HepG2 (cell line): ENCODE measurements around the gene DENND2A. TPM values are rescaled to one million over a fixed set of nuclear protein-coding genes. Genes with fewer than 3 reads are reported as not detected.

Experiments used
- ARHGAP35 ChIP-seq: sonication (generic); formaldehyde crosslinking; IDR thresholded peaks from 2 replicates; pipeline ENCODE4 v1.9.0; 2022; ENCODE audit warnings: mild to moderate bottlenecking, inconsistent platforms, moderate library complexity, missing genetic modification reagents, borderline replicate concordance
- ARID2 ChIP-seq: sonication (generic); formaldehyde crosslinking; IDR thresholded peaks from 2 replicates; pipeline ENCODE4 v1.8.1; 2022; ENCODE audit warnings: mild to moderate bottlenecking, missing genetic modification reagents, borderline replicate concordance
- CREB1 ChIP-seq, 2 experiments: fragments of 450-650 bp in 1 of 2; IDR thresholded peaks; 2 replicates each; pipeline ENCODE4 v1.6.1; 2016 to 2017; ENCODE audit warnings: control low read depth in 1 of 2, mild to moderate bottlenecking in 1 of 2, missing compliant biosample characterization in 1 of 2, missing genetic modification characterization in 1 of 2
- JDP2 ChIP-seq: sonication (generic); formaldehyde crosslinking; IDR thresholded peaks from 2 replicates; pipeline ENCODE4 v1.8.1; 2022; ENCODE audit warnings: missing genetic modification reagents, borderline replicate concordance
- KIAA2018 ChIP-seq: sonication (generic); formaldehyde crosslinking; IDR thresholded peaks from 2 replicates; pipeline ENCODE4 v1.5.0; 2020; ENCODE audit warnings: mild to moderate bottlenecking, missing genetic modification reagents, borderline replicate concordance
- MAF1 ChIP-seq: sonication (generic); formaldehyde crosslinking; IDR thresholded peaks from 2 replicates; pipeline ENCODE4 v1.5.0; 2020; ENCODE audit warnings: missing genetic modification reagents, borderline replicate concordance
- ZNF12 ChIP-seq: sonication (generic); formaldehyde crosslinking; IDR thresholded peaks from 2 replicates; pipeline ENCODE4 v1.5.0; 2020; ENCODE audit warnings: missing genetic modification reagents
- ZNF549 ChIP-seq: sonication (generic); formaldehyde crosslinking; IDR thresholded peaks from 2 replicates; pipeline ENCODE4 v1.5.0; 2020; ENCODE audit warnings: missing genetic modification reagents
- ZNF577 ChIP-seq: sonication (generic); formaldehyde crosslinking; IDR thresholded peaks from 2 replicates; pipeline ENCODE4 v1.4.0; 2020; ENCODE audit warnings: mild to moderate bottlenecking, low read depth, missing genetic modification reagents, borderline replicate concordance
- polyA plus RNA-seq, 8 experiments: library from polyadenylated mRNA; depleted of rRNA in 3 of 8; stranded (reverse) in 7 of 8; unstranded in 1 of 8; fragments of >200 nt; fragmentation: Illumina TruSeq in 4 of 8; extraction: Trizol in 4 of 8; gene quantifications; 2 replicates each; pipeline versions ENCODE4 v1.2.1 to v1.2.3, GENCODE V29; 2011 to 2016; ENCODE audit warnings: low read depth in 4 of 8, missing spikeins in 1 of 8, mixed read lengths in 1 of 8; ENCODE audit not compliant: insufficient read depth in 1 of 8
- total RNA-seq, 5 experiments: library from RNA; depleted of rRNA; stranded (reverse); fragments of >200 nt; fragmentation: Illumina TruSeq; extraction: Trizol; gene quantifications; 2 replicates each; pipeline ENCODE4 v1.2.3, GENCODE V29; 2016; ENCODE audit warnings: low read depth in 1 of 5
- TF ChIP-seq, protein P1 (sequence below): sonication (generic); formaldehyde crosslinking; IDR thresholded peaks from 2 replicates; pipeline ENCODE4 v1.4.0; 2020; ENCODE audit warnings: mild to moderate bottlenecking, missing genetic modification reagents
- TF ChIP-seq, protein P2 (sequence below): sonication (generic); formaldehyde crosslinking; IDR thresholded peaks from 2 replicates; pipeline ENCODE4 v1.4.0; 2020; ENCODE audit warnings: missing genetic modification reagents

The DENND2A gene
- total and polyA plus RNA-seq, 2 of the 13 experiments (the other 11 are each of a cell fraction or from before 2014, with no cell fraction given): not detected

GRCh38 chr7:140517546-140518369 is 122.9 kb downstream of the DENND2A start (continued):
- no peak for TF ChIP-seq KIAA2018
- no peak for TF ChIP-seq ZNF549
- TF ChIP-seq ARID2 (CRISPR knock-in tag): no peak
- TF ChIP-seq CREB1 (IDR thresholded peaks at IDR 0.05): no peak
- no peak for TF ChIP-seq CREB1 (CRISPR knock-in tag; IDR thresholded peaks at IDR 0.05)
- no peak for TF ChIP-seq ARHGAP35 (CRISPR knock-in tag)
- no peak for TF ChIP-seq MAF1
- no peak for TF ChIP-seq ZNF577 (CRISPR knock-in tag)
- TF ChIP-seq ZNF12: no peak
- TF ChIP-seq, protein P1, sequence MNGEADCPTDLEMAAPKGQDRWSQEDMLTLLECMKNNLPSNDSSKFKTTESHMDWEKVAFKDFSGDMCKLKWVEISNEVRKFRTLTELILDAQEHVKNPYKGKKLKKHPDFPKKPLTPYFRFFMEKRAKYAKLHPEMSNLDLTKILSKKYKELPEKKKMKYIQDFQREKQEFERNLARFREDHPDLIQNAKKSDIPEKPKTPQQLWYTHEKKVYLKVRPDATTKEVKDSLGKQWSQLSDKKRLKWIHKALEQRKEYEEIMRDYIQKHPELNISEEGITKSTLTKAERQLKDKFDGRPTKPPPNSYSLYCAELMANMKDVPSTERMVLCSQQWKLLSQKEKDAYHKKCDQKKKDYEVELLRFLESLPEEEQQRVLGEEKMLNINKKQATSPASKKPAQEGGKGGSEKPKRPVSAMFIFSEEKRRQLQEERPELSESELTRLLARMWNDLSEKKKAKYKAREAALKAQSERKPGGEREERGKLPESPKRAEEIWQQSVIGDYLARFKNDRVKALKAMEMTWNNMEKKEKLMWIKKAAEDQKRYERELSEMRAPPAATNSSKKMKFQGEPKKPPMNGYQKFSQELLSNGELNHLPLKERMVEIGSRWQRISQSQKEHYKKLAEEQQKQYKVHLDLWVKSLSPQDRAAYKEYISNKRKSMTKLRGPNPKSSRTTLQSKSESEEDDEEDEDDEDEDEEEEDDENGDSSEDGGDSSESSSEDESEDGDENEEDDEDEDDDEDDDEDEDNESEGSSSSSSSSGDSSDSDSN (CRISPR knock-in tag): peak; percentile 75
- TF ChIP-seq JDP2 (CRISPR knock-in tag): no peak
- TF ChIP-seq, protein P2, sequence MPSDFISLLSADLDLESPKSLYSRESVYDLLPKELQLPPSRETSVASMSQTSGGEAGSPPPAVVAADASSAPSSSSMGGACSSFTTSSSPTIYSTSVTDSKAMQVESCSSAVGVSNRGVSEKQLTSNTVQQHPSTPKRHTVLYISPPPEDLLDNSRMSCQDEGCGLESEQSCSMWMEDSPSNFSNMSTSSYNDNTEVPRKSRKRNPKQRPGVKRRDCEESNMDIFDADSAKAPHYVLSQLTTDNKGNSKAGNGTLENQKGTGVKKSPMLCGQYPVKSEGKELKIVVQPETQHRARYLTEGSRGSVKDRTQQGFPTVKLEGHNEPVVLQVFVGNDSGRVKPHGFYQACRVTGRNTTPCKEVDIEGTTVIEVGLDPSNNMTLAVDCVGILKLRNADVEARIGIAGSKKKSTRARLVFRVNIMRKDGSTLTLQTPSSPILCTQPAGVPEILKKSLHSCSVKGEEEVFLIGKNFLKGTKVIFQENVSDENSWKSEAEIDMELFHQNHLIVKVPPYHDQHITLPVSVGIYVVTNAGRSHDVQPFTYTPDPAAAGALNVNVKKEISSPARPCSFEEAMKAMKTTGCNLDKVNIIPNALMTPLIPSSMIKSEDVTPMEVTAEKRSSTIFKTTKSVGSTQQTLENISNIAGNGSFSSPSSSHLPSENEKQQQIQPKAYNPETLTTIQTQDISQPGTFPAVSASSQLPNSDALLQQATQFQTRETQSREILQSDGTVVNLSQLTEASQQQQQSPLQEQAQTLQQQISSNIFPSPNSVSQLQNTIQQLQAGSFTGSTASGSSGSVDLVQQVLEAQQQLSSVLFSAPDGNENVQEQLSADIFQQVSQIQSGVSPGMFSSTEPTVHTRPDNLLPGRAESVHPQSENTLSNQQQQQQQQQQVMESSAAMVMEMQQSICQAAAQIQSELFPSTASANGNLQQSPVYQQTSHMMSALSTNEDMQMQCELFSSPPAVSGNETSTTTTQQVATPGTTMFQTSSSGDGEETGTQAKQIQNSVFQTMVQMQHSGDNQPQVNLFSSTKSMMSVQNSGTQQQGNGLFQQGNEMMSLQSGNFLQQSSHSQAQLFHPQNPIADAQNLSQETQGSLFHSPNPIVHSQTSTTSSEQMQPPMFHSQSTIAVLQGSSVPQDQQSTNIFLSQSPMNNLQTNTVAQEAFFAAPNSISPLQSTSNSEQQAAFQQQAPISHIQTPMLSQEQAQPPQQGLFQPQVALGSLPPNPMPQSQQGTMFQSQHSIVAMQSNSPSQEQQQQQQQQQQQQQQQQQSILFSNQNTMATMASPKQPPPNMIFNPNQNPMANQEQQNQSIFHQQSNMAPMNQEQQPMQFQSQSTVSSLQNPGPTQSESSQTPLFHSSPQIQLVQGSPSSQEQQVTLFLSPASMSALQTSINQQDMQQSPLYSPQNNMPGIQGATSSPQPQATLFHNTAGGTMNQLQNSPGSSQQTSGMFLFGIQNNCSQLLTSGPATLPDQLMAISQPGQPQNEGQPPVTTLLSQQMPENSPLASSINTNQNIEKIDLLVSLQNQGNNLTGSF (CRISPR knock-in tag): no peak
